HepG2 (cell line): ENCODE data around the gene SIMC1.

Experiments used
- ARNT ChIP-seq: fragments of 450-650 bp; IDR thresholded peaks from 2 replicates; pipeline ENCODE4 v1.6.1; 2017
- CBFB ChIP-seq: sonication (generic); formaldehyde crosslinking; IDR thresholded peaks from 2 replicates; pipeline ENCODE4 v1.4.0; 2020; ENCODE audit warnings: missing genetic modification reagents
- ETV5 ChIP-seq: IDR thresholded peaks from 2 replicates; pipeline ENCODE4 v1.6.1; 2018; ENCODE audit warnings: missing biosample characterization, missing genetic modification reagents, inconsistent platforms, borderline replicate concordance
- HMGXB4 ChIP-seq, 2 experiments: sonication (generic) in 1 of 2; formaldehyde crosslinking in 1 of 2; IDR thresholded peaks; 2 replicates each; pipeline versions ENCODE4 v1.4.0 to v1.6.1; 2018 to 2020; ENCODE audit warnings: missing genetic modification reagents in 2 of 2, borderline replicate concordance in 1 of 2, low read depth in 1 of 2, mild to moderate bottlenecking in 1 of 2, missing biosample characterization in 1 of 2
- KDM5A ChIP-seq: fragments of 200-600 bp; sonication (generic); IDR thresholded peaks from 2 replicates; pipeline ENCODE4 v1.7.0; 2018; ENCODE audit warnings: antibody characterized with exemption, mild to moderate bottlenecking, low read length, borderline replicate concordance
- PCBP2 ChIP-seq: fragments of 200-400 bp; formaldehyde crosslinking; optimal IDR thresholded peaks from 2 replicates; pipeline ENCODE3; 2018; ENCODE audit warnings: low read length, low read depth; ENCODE audit not compliant: poor library complexity, severe bottlenecking
- TGIF2 ChIP-seq: IDR thresholded peaks from 2 replicates; pipeline ENCODE4 v1.6.1; 2016; ENCODE audit warnings: control low read depth, missing compliant biosample characterization
- ZBTB43 ChIP-seq: sonication (generic); formaldehyde crosslinking; conservative IDR thresholded peaks from 2 replicates; pipeline ENCODE4 v1.4.0; 2020; ENCODE audit warnings: missing genetic modification reagents
- ZFP41 ChIP-seq: sonication (generic); formaldehyde crosslinking; IDR thresholded peaks from 2 replicates; pipeline ENCODE4 v1.4.0; 2020; ENCODE audit warnings: mild to moderate bottlenecking, missing genetic modification reagents, borderline replicate concordance
- ZKSCAN1 ChIP-seq: fragments of 150-350 bp; IDR thresholded peaks from 2 replicates; pipeline ENCODE4 v1.6.1; 2014; ENCODE audit warnings: low read length
- ZNF263 ChIP-seq: sonication (generic); formaldehyde crosslinking; IDR thresholded peaks from 2 replicates; pipeline ENCODE4 v1.4.0; 2020; ENCODE audit warnings: missing genetic modification reagents
- ZNF282 ChIP-seq: fragments of 450-650 bp; IDR thresholded peaks from 2 replicates; pipeline ENCODE4 v1.6.1; 2018; ENCODE audit not compliant: partially characterized antibody
- ZNF570 ChIP-seq: sonication (generic); formaldehyde crosslinking; IDR thresholded peaks from 2 replicates; pipeline ENCODE4 v1.4.0; 2020; ENCODE audit warnings: mild to moderate bottlenecking, missing genetic modification reagents, borderline replicate concordance

GRCh38 chr5:176388444-176389134 is 150.4 kb downstream of the SIMC1 start, which contains the start of the genes HIGD2A and NOP16:
- TF ChIP-seq ZKSCAN1 (peak; percentile 13; the same call in 1 of the 2 replicates), ZNF282 (no peak), ZNF570 (CRISPR knock-in tag) (no peak), TGIF2 (peak; percentile 73), ZNF263 (CRISPR knock-in tag) (no peak), CBFB (CRISPR knock-in tag) (peak; percentile 42; the same call in 1 of the 2 replicates), KDM5A (peak; percentile 99), ZBTB43 (CRISPR knock-in tag) (0 out of 2 replicates have a peak, but pooled peaks have one; percentile 38), ARNT (no peak), ZFP41 (CRISPR knock-in tag) (no peak), HMGXB4 (CRISPR knock-in tag; IDR thresholded peaks at IDR 0.05; ENCODE audit: borderline replicate concordance in 1 of 2, low read depth in 1 of 2) (peak; percentile 51 to 76), ETV5 (CRISPR knock-in tag) (peak; percentile 65), PCBP2 (peak; percentile 15)
